K562 (cell line): ENCODE results near the gene UTP11. TPM values are rescaled to one million over a fixed set of nuclear protein-coding genes. Genes with fewer than 3 reads are reported as not detected.

ENCODE experiments used
- BRD4 ChIP-seq: fragments of 200-600 bp; sonication (generic); IDR thresholded peaks from 2 replicates; pipeline ENCODE4 v1.6.1; 2017; ENCODE audit warnings: inconsistent platforms
- DMBX1 ChIP-seq: fragments of 250-450 bp; sonication (Bioruptor Pico); IDR thresholded peaks from 2 replicates; pipeline ENCODE4 v1.8.0; 2022; ENCODE audit warnings: inconsistent platforms, mild to moderate bottlenecking, moderate library complexity, borderline replicate concordance
- HNRNPUL1 ChIP-seq: fragments of 200-400 bp; formaldehyde crosslinking; IDR thresholded peaks from 2 replicates; pipeline ENCODE4 v1.6.1; 2017; ENCODE audit warnings: low read length
- MTA3 ChIP-seq: fragments of 450-650 bp; formaldehyde crosslinking; IDR thresholded peaks from 2 replicates; pipeline ENCODE4 v1.6.1; 2017; ENCODE audit warnings: mild to moderate bottlenecking, borderline replicate concordance
- PHF8 ChIP-seq: fragments of 200-600 bp; sonication (generic); IDR thresholded peaks from 2 replicates; pipeline ENCODE4 v1.6.1; 2012; ENCODE audit warnings: mixed run types, mild to moderate bottlenecking, inconsistent platforms, low read length, moderate library complexity, borderline replicate concordance
- PML ChIP-seq: IDR thresholded peaks from 2 replicates; pipeline ENCODE4 v1.6.1; 2012; ENCODE audit warnings: low read length, inconsistent platforms
- POLR2AphosphoS5 ChIP-seq: IDR thresholded peaks from 2 replicates; pipeline ENCODE4 v1.6.1; 2011; ENCODE audit warnings: mild to moderate bottlenecking, low read depth, low read length, moderate library complexity; ENCODE audit not compliant: control insufficient read depth, insufficient read depth
- POLR2G ChIP-seq: fragments of 200-400 bp; formaldehyde crosslinking; IDR thresholded peaks from 2 replicates; pipeline ENCODE4 v1.6.1; 2017; ENCODE audit warnings: low read depth, mild to moderate bottlenecking, antibody characterized with exemption, low read length, moderate library complexity
- RBM34 ChIP-seq: fragments of 200-400 bp; formaldehyde crosslinking; IDR thresholded peaks from 2 replicates; pipeline ENCODE4 v1.6.1; 2018; ENCODE audit warnings: low read length, borderline replicate concordance; ENCODE audit not compliant: insufficient read depth
- RCOR1 ChIP-seq, 2 experiments: IDR thresholded peaks; 2 replicates each; pipeline ENCODE4 v1.6.1; 2012; ENCODE audit warnings: low read depth in 2 of 2, low read length in 2 of 2, borderline replicate concordance in 1 of 2, improper control_type of control experiment in 1 of 2
- TFAP4 ChIP-seq: sonication (generic); formaldehyde crosslinking; IDR thresholded peaks from 2 replicates; pipeline ENCODE4 v1.8.0; 2022; ENCODE audit warnings: missing genetic modification reagents, mild to moderate bottlenecking, moderate library complexity, borderline replicate concordance
- THAP12 ChIP-seq: fragments of 250-450 bp; sonication (Bioruptor Pico); IDR thresholded peaks from 2 replicates; pipeline ENCODE4 v1.9.0; 2021; ENCODE audit warnings: mild to moderate bottlenecking, inconsistent platforms
- UBTF ChIP-seq, 2 experiments: IDR thresholded peaks; 2 replicates each; pipeline ENCODE4 v1.6.1; 2012; ENCODE audit warnings: improper control_type of control experiment in 2 of 2, low read depth in 2 of 2, low read length in 2 of 2, borderline replicate concordance in 1 of 2
- ZBTB9 ChIP-seq: fragments of 450-650 bp; formaldehyde crosslinking; IDR thresholded peaks from 2 replicates; pipeline ENCODE4 v1.4.0; 2020; ENCODE audit warnings: mild to moderate bottlenecking, moderate library complexity
- ZNF121 ChIP-seq: sonication (generic); formaldehyde crosslinking; conservative IDR thresholded peaks from 2 replicates; pipeline ENCODE4 v1.8.0; 2022; ENCODE audit warnings: missing genetic modification reagents
- ZNF740 ChIP-seq, 3 experiments: fragments of 200-800 bp in 1 of 3; sonication (Bioruptor generic) in 1 of 3; sonication (generic) in 1 of 3; formaldehyde crosslinking in 1 of 3; IDR thresholded peaks; 2 replicates each; pipeline versions ENCODE4 v1.6.1 to v1.8.0; 2016 to 2022; ENCODE audit warnings: mild to moderate bottlenecking in 2 of 3, missing compliant biosample characterization in 2 of 3, missing genetic modification characterization in 2 of 3, missing genetic modification reagents in 1 of 3
- polyA plus RNA-seq, 8 experiments: library from polyadenylated mRNA; depleted of rRNA in 4 of 8; stranded (reverse) in 5 of 8; unstranded in 3 of 8; fragments of >200 nt; fragmentation: Nextera tagmentation in 2 of 8; fragmentation: Illumina TruSeq in 1 of 8; extraction: Ambion mirVana in 2 of 8; extraction: Trizol in 1 of 8; gene quantifications; 2 replicates each; pipeline versions ENCODE4 v1.2.1 to v1.2.3, GENCODE V29; 2011 to 2014; ENCODE audit warnings: inconsistent platforms in 1 of 8, missing spikeins in 1 of 8
- total RNA-seq, 7 experiments: library from RNA; depleted of rRNA in 6 of 7; stranded (reverse); fragments of >200 nt in 6 of 7; fragmentation: Illumina TruSeq in 2 of 7; extraction: Trizol in 2 of 7; gene quantifications; 2 replicates each; pipeline versions ENCODE4 v1.2.1 to v1.2.3, GENCODE V29; 2011 to 2021; ENCODE audit warnings: low replicate concordance in 1 of 7

Gene UTP11
- total and polyA plus RNA-seq, 9 of the 15 experiments (the other 6 are each of a cell fraction or from before 2014, with no cell fraction given) = 91.1 to 378 (median 221) TPM

- TF ChIP-seq RBM34 (no peak), BRD4 (no peak), ZNF740 (CRISPR knock-in tag; IDR thresholded peaks at IDR 0.05) (0 out of 2 replicates have a peak, but pooled peaks have one; percentile 36), ZNF740 (tag; IDR thresholded peaks at IDR 0.05) (peak in 1 of 2 experiments; percentile 39; a peak in 1 of 4 replicates), POLR2G (peak; percentile 86), MTA3 (no peak), UBTF (IDR thresholded peaks at IDR 0.05; ENCODE audit: borderline replicate concordance in 1 of 2, low read depth in 2 of 2, low read length in 2 of 2) (peak in 1 of 2 experiments; percentile 80; a peak in 1 of 4 replicates), RCOR1 (IDR thresholded peaks at IDR 0.05; ENCODE audit: borderline replicate concordance in 1 of 2, low read depth in 2 of 2, low read length in 2 of 2) (0 out of 4 replicates have a peak, but pooled peaks of 1 of the 2 experiments have one; percentile 25), PHF8 (peak; percentile 75; the same call in 1 of the 2 replicates), POLR2AphosphoS5 (peak; percentile 70; the same call in 1 of the 2 replicates), THAP12 (peak; percentile 93), ZNF121 (CRISPR knock-in tag) (no peak), HNRNPUL1 (no peak), DMBX1 (CRISPR knock-in tag) (0 out of 2 replicates have a peak, but pooled peaks have one; percentile 16), PML (peak; percentile 43; the same call in 1 of the 2 replicates), TFAP4 (CRISPR knock-in tag) (peak; percentile 28; the same call in 1 of the 2 replicates), ZBTB9 (peak; percentile 32; the same call in 1 of the 2 replicates)
Observed at GRCh38 chr1:38005195-38006007, 7.1 kb upstream of the UTP11 start, which contains the start of gene FHL3 (continued).
